Neural cell (in vitro differentiated cells): Measurements from ENCODE around the gene NT5C3A. TPM values are rescaled to one million over a fixed set of nuclear protein-coding genes. Genes with fewer than 3 reads are reported as not detected.
A peak's percentile ranks its signal among the peaks of the same experiment; 100 is the strongest.

ENCODE experiments used
- H2AFZ ChIP-seq: fragments of 200-600, 300-800 bp; sonication (generic), shearing (Covaris generic); 2 replicates; pipeline ENCODE4 v1.6.0; 2014; ENCODE audit warnings: low read depth, mild to moderate bottlenecking, antibody characterized with exemption, low read length, moderate library complexity
- H3F3A ChIP-seq: fragments of 200-600 bp; shearing (Covaris generic); 2 replicates; pipeline ENCODE4 v1.6.1; 2016; ENCODE audit warnings: mild to moderate bottlenecking, moderate library complexity, mixed read lengths, antibody characterized with exemption, low read length; ENCODE audit not compliant: insufficient read depth, poor library complexity, severe bottlenecking
- H3K27ac ChIP-seq: fragments of 200-600, 300-800 bp; sonication (generic), shearing (Covaris generic); 2 replicates; pipeline ENCODE4 v1.5.1; 2014; ENCODE audit warnings: mild to moderate bottlenecking, low read length, moderate library complexity
- H3K27me3 ChIP-seq: fragments of 300-800, 200-600 bp; sonication (generic), shearing (Covaris generic); 2 replicates; pipeline ENCODE4 v1.6.0; 2014; ENCODE audit warnings: mild to moderate bottlenecking, low read depth, low read length, moderate library complexity; ENCODE audit not compliant: insufficient read depth
- H3K36me3 ChIP-seq: fragments of 300-800, 200-600 bp; sonication (generic), shearing (Covaris generic); 2 replicates; pipeline ENCODE4 v1.5.1; 2014; ENCODE audit warnings: mild to moderate bottlenecking, antibody characterized with exemption, low read length, moderate library complexity; ENCODE audit not compliant: insufficient read depth
- H3K4me2 ChIP-seq: fragments of 300-800, 200-600 bp; sonication (generic), shearing (Covaris generic); 2 replicates; pipeline ENCODE4 v1.6.0; 2014; ENCODE audit warnings: mild to moderate bottlenecking, low read length
- H3K4me3 ChIP-seq: fragments of 300-800, 200-600 bp; sonication (generic), shearing (Covaris generic); 2 replicates; pipeline ENCODE4 v1.5.1; 2014; ENCODE audit warnings: mild to moderate bottlenecking, low read length, moderate library complexity
- H3K79me2 ChIP-seq: fragments of 200-600 bp; shearing (Covaris generic); replicated peaks from 2 replicates; pipeline ENCODE4 v1.6.0; 2014; ENCODE audit warnings: mild to moderate bottlenecking, low read length, moderate library complexity; ENCODE audit not compliant: insufficient read depth
- H3K9ac ChIP-seq: fragments of 300-800, 200-600 bp; sonication (generic), shearing (Covaris generic); 2 replicates; pipeline ENCODE4 v1.6.1; 2016; ENCODE audit warnings: mild to moderate bottlenecking, low read length, mixed read lengths
- H3K9me2 ChIP-seq: fragments of 200-600 bp; shearing (Covaris generic); 2 replicates; pipeline ENCODE4 v1.6.1; 2016; ENCODE audit warnings: mild to moderate bottlenecking, low read length, mixed read lengths; ENCODE audit not compliant: insufficient read depth
- H3K9me3 ChIP-seq: fragments of 200-600, 300-800 bp; sonication (generic), shearing (Covaris generic); 2 replicates; pipeline ENCODE4 v1.6.1; 2016; ENCODE audit warnings: mild to moderate bottlenecking, mixed run types, low read length, moderate library complexity, mixed read lengths
- H4K20me1 ChIP-seq: fragments of 200-600 bp; shearing (Covaris generic); 2 replicates; pipeline ENCODE4 v1.6.1; 2016; ENCODE audit warnings: mild to moderate bottlenecking, mixed run types; ENCODE audit not compliant: insufficient read depth
- CTCF ChIP-seq: fragments of 450-650 bp; IDR thresholded peaks from 2 replicates; pipeline ENCODE4 v1.5.1; 2014; ENCODE audit warnings: antibody characterized with exemption, mild to moderate bottlenecking, moderate library complexity; ENCODE audit not compliant: poor library complexity, severe bottlenecking
- EP300 ChIP-seq: fragments of 450-650 bp; conservative IDR thresholded peaks from 2 replicates; pipeline ENCODE4 v1.6.1; 2014; ENCODE audit warnings: antibody characterized with exemption, mild to moderate bottlenecking, moderate library complexity; ENCODE audit not compliant: poor library complexity, severe bottlenecking
- EZH2 ChIP-seq: fragments of 200-600, 300-800 bp; shearing (Covaris generic), sonication (generic); IDR thresholded peaks from 2 replicates; pipeline ENCODE4 v1.6.1; 2014; ENCODE audit warnings: antibody characterized with exemption, low read length, borderline replicate concordance, mild to moderate bottlenecking; ENCODE audit not compliant: insufficient read depth, poor library complexity, severe bottlenecking
- MXI1 ChIP-seq: fragments of 450-650 bp; conservative IDR thresholded peaks from 2 replicates; pipeline ENCODE4 v1.6.1; 2014; ENCODE audit warnings: antibody characterized with exemption, mild to moderate bottlenecking; ENCODE audit not compliant: poor library complexity, severe bottlenecking
- POLR2AphosphoS5 ChIP-seq: IDR thresholded peaks from 2 replicates; pipeline ENCODE4 v1.6.1; 2012
- RAD21 ChIP-seq: fragments of 450-650 bp; conservative IDR thresholded peaks from 2 replicates; pipeline ENCODE4 v1.6.1; 2014; ENCODE audit warnings: antibody characterized with exemption, mild to moderate bottlenecking, moderate library complexity
- REST ChIP-seq: IDR thresholded peaks from 2 replicates; pipeline ENCODE4 v1.6.1; 2012; ENCODE audit warnings: borderline replicate concordance
- SMC3 ChIP-seq: fragments of 450-650 bp; conservative IDR thresholded peaks from 2 replicates; pipeline ENCODE4 v1.6.1; 2014; ENCODE audit warnings: antibody characterized with exemption, mild to moderate bottlenecking, moderate library complexity; ENCODE audit not compliant: poor library complexity
- TAF1 ChIP-seq: IDR thresholded peaks from 2 replicates; pipeline ENCODE4 v1.6.1; 2012; ENCODE audit warnings: low read depth
- polyA plus RNA-seq: library from polyadenylated mRNA; depleted of rRNA; stranded (reverse); fragments of >200 nt; gene quantifications from 2 replicates; pipeline ENCODE4 v1.2.3, GENCODE V29; 2014

The NT5C3A gene
- polyA plus RNA-seq, 1 donor from 2014 or later, result 99.2 TPM

- peak overlapping the region; percentile 79 for H3K4me2 ChIP-seq
- no peaks in the 10 kb centered on the region for H3K9me2 ChIP-seq
- H3K4me3 ChIP-seq, result peak overlapping the region; percentile 83
- peaks cover 12% of the 10 kb centered on the region for H3K9me3 ChIP-seq
- peak overlapping the region; percentile 58 for H2AFZ ChIP-seq
- no peaks in the 10 kb centered on the region for H3K27me3 ChIP-seq
- H4K20me1 ChIP-seq, result peaks cover 7% of the 10 kb centered on the region
- peak overlapping the region; percentile 95 for H3K27ac ChIP-seq
- H3F3A ChIP-seq, result peaks cover 3% of the 10 kb centered on the region
- TF ChIP-seq POLR2AphosphoS5, result peak; percentile 48
- TF ChIP-seq CTCF, result no peak
- peak; percentile 45 for TF ChIP-seq TAF1
- peaks cover 4% of the 10 kb centered on the region for H3K36me3 ChIP-seq
- peak overlapping the region; percentile 87 for H3K9ac ChIP-seq
- peaks cover 40% of the 10 kb centered on the region for H3K79me2 ChIP-seq
Measured at GRCh38 chr7:33062782-33063443, 337 bp upstream of the NT5C3A start.

DNA sequence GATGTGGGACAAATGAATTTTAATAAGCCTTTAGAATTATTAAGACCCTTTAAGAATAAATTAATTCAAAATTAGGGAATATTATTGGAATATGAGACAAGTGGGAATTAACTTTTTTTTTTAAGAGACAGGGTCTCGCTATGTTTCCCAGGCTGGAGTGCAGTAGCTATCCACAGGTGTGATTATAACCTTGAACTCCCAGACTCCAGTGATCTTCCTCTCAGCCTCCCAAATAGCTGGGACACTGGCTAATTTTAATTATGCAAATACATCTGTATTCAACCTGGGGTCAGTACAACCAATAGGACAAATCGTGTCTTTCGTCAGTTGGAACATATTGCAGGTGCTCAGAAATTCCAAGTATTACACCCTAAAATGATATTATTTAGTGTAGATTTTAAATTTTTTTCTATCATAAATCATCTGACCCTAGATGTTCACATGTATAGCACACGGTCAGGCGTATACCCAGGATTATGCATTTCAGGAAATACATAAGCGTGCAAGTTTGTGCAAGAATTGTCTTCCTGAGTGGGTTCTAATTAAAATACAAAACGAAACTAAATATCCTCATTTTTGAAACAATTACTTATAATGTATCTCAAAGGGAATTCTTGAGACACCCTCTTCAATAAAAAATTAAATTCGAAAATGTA lies 1.2 kb downstream of the NT5C3A start:
- Histone ChIP-seq H2AFZ (no peak overlapping the region), H3K27me3 (no peaks in the 10 kb centered on the region), H3K36me3 (peaks cover 4% of the 10 kb centered on the region), H3K9me3 (peaks cover 8% of the 10 kb centered on the region), H3K79me2 (peaks cover 49% of the 10 kb centered on the region), H3F3A (peaks cover 3% of the 10 kb centered on the region), H3K27ac (no peak overlapping the region), H4K20me1 (peaks cover 7% of the 10 kb centered on the region), H3K9ac (peak overlapping the region; percentile 87), H3K4me2 (peak overlapping the region; percentile 68), H3K9me2 (no peaks in the 10 kb centered on the region), H3K4me3 (peak overlapping the region; percentile 83)
- TF ChIP-seq SMC3 (no peak), REST (no peak), EP300 (no peak), CTCF (no peak), TAF1 (no peak), EZH2 (no peak), RAD21 (no peak), MXI1 (no peak), POLR2AphosphoS5 (no peak)
